B cell (primary cell): ENCODE data around the gene UBA1.

Experiments used
- EZH2 ChIP-seq: IDR thresholded peaks from 2 replicates; pipeline ENCODE4 v1.6.1; 2012; ENCODE audit warnings: borderline replicate concordance, low read depth, mild to moderate bottlenecking, moderate library complexity, low read length; ENCODE audit not compliant: insufficient read depth, poor library complexity, severe bottlenecking
- TF ChIP-seq, protein P1 (sequence below): fragments of 200-600 bp; IDR thresholded peaks from one replicate; pipeline ENCODE4 v1.8.0; 2022; ENCODE audit warnings: antibody characterized with exemption, mild to moderate bottlenecking

DNA sequence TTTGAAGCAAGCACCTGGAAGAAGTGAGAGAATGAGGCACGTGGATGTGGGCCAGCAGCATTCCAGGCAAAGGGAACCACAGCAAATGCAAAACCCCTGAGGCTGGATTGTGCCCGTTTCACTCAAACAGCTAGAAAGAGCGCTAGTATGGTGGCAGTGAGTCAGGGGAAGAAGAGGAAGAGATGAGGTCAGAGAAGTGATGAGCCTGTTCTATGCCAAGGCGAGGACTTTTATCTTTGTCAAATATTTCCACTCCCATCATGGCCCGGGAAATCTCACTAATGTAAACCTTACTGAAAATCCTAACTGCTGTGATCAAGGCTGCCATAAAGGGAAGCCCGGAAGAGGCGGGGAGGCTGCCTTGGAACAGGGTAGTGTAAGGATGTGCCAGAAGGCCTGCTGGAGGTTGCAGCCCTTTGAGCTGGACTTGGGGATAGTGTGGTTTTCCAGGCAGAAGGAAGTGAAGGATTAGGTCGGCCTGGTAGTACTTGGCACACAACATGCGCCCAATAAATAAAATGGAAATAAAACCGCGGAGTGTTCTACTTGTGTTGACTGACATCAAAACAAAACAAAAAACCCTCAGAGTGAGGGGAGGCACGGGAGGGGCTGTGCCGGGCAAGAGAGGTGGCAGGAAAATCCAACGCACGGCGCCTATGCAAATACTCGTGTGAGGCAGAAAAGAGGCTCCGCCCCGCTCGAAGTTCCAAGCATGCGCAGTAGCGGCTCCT is 23.7 kb downstream of the UBA1 start:
- no peak for TF ChIP-seq EZH2
- TF ChIP-seq, protein P1, sequence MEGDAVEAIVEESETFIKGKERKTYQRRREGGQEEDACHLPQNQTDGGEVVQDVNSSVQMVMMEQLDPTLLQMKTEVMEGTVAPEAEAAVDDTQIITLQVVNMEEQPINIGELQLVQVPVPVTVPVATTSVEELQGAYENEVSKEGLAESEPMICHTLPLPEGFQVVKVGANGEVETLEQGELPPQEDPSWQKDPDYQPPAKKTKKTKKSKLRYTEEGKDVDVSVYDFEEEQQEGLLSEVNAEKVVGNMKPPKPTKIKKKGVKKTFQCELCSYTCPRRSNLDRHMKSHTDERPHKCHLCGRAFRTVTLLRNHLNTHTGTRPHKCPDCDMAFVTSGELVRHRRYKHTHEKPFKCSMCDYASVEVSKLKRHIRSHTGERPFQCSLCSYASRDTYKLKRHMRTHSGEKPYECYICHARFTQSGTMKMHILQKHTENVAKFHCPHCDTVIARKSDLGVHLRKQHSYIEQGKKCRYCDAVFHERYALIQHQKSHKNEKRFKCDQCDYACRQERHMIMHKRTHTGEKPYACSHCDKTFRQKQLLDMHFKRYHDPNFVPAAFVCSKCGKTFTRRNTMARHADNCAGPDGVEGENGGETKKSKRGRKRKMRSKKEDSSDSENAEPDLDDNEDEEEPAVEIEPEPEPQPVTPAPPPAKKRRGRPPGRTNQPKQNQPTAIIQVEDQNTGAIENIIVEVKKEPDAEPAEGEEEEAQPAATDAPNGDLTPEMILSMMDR = no peak
